Endothelial cell (in vitro differentiated cells): ENCODE data around the gene SMPD4. TPM values are rescaled to one million over a fixed set of nuclear protein-coding genes. Genes with fewer than 3 reads are reported as not detected.
A peak's percentile ranks its signal among the peaks of the same experiment; 100 is the strongest.
"Not testable (repeated sequence)": the region's sequence is repeated elsewhere in the genome, so short reads cannot be mapped to it uniquely, and the experiment has no call there.

Experiments
- DNase-seq: peaks from one replicate; pipeline ENCODE4 v3.0.0; 2021; ENCODE audit warnings: low spot score
- H3K27ac Mint-ChIP-seq: one replicate; pipeline ENCODE4 v1.8.0; 2021; ENCODE audit warnings: mixed read lengths, inconsistent platforms; ENCODE audit not compliant: unreplicated experiment
- H3K27me3 Mint-ChIP-seq: one replicate; pipeline ENCODE4 v1.8.0; 2021; ENCODE audit warnings: mild to moderate bottlenecking, moderate library complexity, mixed read lengths, inconsistent platforms; ENCODE audit not compliant: unreplicated experiment
- H3K36me3 Mint-ChIP-seq: one replicate; pipeline ENCODE4 v1.8.0; 2021; ENCODE audit warnings: mild to moderate bottlenecking, low read depth, mixed read lengths, inconsistent platforms; ENCODE audit not compliant: unreplicated experiment
- H3K4me1 Mint-ChIP-seq: one replicate; pipeline ENCODE4 v1.8.0; 2021; ENCODE audit warnings: mild to moderate bottlenecking, mixed read lengths, inconsistent platforms; ENCODE audit not compliant: unreplicated experiment
- H3K4me3 Mint-ChIP-seq: one replicate; pipeline ENCODE4 v1.8.0; 2021; ENCODE audit warnings: mild to moderate bottlenecking, mixed read lengths, inconsistent platforms; ENCODE audit not compliant: unreplicated experiment
- H3K9me3 Mint-ChIP-seq: one replicate; pipeline ENCODE4 v1.8.0; 2021; ENCODE audit warnings: mixed read lengths, inconsistent platforms; ENCODE audit not compliant: unreplicated experiment
- total RNA-seq: library from RNA; stranded (reverse); fragmentation: NEBNext Ultra II Directional; extraction: Animal tissue kit (Norgen Biotek cat#: 25700); gene quantifications from one replicate; pipeline ENCODE4 v1.2.1, GENCODE V29; 2021; ENCODE audit not compliant: unreplicated experiment
- TF ChIP-seq, protein P1 (sequence below): fragments of 200-600 bp; sonication (generic); IDR thresholded peaks from one replicate; pipeline ENCODE4 v1.5.0; 2021; ENCODE audit warnings: antibody characterized with exemption; ENCODE audit not compliant: unreplicated experiment

SMPD4 gene
- total RNA-seq, 1 donor from 2014 or later = 65.6 TPM

DNA sequence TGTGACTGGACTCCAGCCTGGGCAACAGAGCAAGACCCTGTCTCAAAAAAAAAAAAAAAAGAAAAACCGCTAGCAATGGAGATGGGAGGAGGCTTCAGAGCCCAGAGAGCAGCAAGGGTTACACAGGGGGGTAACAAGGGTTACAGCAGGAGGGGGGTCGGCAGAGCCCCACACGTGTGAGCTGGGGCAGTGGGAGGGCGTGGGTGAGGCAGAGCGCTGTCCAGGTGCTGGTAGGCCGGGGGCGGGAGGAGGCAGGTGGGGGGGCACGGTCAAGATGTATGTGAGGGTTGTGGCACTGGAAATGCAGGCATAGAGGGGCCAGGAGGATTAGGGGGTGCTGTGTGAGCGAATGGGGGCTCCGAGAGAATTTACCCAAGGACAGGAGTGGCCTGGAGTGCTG lies 4.0 kb upstream of the SMPD4 start:
- TF ChIP-seq, protein P1, sequence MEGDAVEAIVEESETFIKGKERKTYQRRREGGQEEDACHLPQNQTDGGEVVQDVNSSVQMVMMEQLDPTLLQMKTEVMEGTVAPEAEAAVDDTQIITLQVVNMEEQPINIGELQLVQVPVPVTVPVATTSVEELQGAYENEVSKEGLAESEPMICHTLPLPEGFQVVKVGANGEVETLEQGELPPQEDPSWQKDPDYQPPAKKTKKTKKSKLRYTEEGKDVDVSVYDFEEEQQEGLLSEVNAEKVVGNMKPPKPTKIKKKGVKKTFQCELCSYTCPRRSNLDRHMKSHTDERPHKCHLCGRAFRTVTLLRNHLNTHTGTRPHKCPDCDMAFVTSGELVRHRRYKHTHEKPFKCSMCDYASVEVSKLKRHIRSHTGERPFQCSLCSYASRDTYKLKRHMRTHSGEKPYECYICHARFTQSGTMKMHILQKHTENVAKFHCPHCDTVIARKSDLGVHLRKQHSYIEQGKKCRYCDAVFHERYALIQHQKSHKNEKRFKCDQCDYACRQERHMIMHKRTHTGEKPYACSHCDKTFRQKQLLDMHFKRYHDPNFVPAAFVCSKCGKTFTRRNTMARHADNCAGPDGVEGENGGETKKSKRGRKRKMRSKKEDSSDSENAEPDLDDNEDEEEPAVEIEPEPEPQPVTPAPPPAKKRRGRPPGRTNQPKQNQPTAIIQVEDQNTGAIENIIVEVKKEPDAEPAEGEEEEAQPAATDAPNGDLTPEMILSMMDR = no peak
- H3K4me3 Mint-ChIP-seq = no peak overlapping the region
- peaks cover 4% of the 10 kb centered on the region for H3K4me1 Mint-ChIP-seq
- peaks cover 5% of the 10 kb centered on the region for H3K27me3 Mint-ChIP-seq
- H3K27ac Mint-ChIP-seq = no peak overlapping the region
- no peak for DNase-seq
- no peaks in the 10 kb centered on the region for H3K9me3 Mint-ChIP-seq
- no peaks in the 10 kb centered on the region for H3K36me3 Mint-ChIP-seq

DNA sequence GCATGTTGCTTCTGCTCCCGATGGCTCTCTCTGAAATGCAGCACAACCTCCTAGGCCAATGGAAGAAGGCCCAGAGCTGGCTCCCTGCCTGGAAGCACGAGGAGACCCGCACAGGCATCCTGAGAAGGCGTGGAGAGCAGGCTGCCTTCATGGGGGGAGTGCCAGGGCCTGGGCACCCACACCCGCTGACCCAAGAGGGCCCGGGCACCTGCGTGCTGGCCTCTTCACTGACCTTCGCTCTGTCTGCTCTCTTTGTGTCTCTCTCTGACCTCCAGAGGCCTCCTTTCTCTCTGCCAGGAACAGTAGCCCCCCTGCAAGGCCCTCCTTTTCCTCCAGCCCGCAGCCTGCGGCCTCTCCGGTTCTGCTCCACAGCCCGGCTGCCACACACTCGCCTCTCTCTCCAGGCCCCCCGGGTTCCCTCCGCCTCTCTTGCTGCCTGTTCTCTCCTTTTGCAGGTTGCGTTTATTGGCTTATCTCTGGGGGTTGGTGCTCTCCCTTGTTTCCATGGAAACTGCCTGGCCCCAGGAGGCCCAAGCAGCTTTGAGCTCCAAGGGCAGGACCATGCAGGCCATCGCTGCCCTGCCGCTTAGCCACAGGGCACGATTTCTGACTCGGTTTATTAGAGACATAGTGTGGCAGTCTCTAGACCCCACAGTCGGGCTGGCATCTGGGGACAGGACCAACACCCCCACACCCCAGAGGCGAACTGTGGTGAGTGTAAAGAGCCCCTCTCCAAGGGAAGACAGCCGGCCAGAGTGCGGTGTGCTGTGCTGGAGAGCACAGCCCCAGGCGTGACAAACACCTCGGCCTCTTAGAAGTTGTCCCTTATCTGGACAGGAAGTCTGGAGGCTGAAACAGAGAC lies 2.3 kb upstream of the SMPD4 start:
- no peaks in the 10 kb centered on the region for H3K9me3 Mint-ChIP-seq
- no peaks in the 10 kb centered on the region for H3K36me3 Mint-ChIP-seq
- no peak overlapping the region for H3K4me3 Mint-ChIP-seq
- no peak for DNase-seq
- H3K4me1 Mint-ChIP-seq = peaks cover 4% of the 10 kb centered on the region
- peaks cover 5% of the 10 kb centered on the region for H3K27me3 Mint-ChIP-seq
- H3K27ac Mint-ChIP-seq = no peak overlapping the region
- TF ChIP-seq, protein P1 = no peak

DNA sequence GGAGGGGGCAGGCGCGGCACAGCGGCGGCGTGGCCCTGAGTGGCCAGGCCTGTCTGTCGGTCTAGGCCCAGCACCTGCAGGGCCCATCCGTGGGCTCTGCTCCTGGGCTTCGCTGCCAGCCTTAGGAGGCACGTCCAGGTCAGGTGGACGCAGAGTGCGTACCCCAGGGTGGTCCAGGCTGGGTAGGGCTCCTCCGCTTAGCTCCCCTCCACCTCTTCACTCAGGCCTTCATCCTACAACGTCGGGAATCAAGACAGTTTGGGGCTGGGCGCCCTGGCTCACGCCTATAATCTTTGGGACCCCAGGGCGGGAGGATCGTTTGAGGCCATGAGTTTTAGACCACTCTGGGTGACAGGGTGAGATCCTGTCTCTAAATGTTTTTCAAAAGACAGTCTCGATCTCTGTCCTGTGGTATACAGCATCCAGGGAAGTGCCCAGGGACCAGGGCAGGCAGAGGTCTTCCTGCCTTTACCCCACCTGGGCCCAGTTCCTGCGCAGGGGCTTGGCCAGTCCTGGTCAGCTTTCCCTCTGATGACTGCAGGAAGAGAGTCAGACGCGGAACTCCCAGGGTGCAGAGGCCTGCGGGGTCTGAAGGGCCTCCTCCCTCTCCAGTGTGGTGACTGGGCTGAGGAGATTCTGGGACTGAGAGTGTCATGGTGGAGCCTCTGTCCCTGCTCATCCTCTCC lies 1.6 kb upstream of the SMPD4 start:
- DNase-seq, H3K27ac Mint-ChIP-seq: not testable (repeated sequence)
- H3K4me3 Mint-ChIP-seq = peak overlapping the region; percentile 71

DNA sequence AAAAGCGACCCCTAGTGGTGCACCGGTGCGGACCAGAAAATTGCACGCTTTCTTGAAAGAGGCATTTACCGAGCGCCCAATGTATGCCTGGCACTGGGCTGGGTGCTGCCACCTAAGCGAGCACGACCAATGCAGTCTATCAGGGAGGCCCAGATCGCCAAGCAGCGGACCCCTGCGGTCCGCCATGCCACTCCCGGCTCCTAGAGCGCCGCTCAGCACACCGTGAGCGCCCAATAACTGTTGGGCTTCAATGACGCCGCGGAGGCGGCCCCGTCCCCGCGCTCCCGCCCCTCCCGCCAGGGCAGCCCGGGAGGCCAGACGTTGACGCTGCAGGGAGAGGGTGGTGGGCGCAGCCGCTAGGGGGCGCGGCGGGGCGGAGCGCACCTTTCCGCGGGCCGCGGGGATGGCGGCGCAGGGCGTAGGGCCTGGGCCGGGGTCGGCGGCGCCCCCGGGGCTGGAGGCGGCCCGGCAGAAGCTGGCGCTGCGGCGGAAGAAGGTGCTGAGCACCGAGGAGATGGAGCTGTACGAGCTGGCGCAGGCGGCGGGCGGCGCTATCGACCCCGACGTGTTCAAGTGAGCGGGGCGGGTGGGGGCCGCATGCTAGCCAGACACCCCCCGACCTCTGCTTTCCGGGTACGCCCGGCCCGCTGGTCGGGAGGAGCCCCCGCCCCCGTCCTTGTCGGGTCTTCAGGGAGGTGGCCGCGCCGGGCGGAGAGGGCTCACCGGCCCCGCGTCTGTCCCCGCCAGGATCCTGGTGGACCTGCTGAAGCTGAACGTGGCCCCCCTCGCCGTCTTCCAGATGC lies 679 bp upstream of the SMPD4 start, which contains the start of gene MZT2B:
Gene MZT2B, plus strand, starts transcription at position 383 of the 803 bp plus-strand sequence. Its CDS starts 21 bp downstream, at position 404.
- TF ChIP-seq, protein P1 = peak; percentile 98
- not testable (repeated sequence) for H3K4me1 Mint-ChIP-seq, H3K9me3 Mint-ChIP-seq, H3K27me3 Mint-ChIP-seq, H3K36me3 Mint-ChIP-seq
- peak within 1 kb of the TSS; percentile 97 for H3K4me3 Mint-ChIP-seq
- H3K27ac Mint-ChIP-seq = peak within 1 kb of the TSS; percentile 91
- peak; percentile 94 for DNase-seq

More for the DNA sequence above, 1.6 kb upstream of the SMPD4 start:
- not testable (repeated sequence) for H3K9me3 Mint-ChIP-seq, H3K27me3 Mint-ChIP-seq, H3K36me3 Mint-ChIP-seq, H3K4me1 Mint-ChIP-seq

DNA sequence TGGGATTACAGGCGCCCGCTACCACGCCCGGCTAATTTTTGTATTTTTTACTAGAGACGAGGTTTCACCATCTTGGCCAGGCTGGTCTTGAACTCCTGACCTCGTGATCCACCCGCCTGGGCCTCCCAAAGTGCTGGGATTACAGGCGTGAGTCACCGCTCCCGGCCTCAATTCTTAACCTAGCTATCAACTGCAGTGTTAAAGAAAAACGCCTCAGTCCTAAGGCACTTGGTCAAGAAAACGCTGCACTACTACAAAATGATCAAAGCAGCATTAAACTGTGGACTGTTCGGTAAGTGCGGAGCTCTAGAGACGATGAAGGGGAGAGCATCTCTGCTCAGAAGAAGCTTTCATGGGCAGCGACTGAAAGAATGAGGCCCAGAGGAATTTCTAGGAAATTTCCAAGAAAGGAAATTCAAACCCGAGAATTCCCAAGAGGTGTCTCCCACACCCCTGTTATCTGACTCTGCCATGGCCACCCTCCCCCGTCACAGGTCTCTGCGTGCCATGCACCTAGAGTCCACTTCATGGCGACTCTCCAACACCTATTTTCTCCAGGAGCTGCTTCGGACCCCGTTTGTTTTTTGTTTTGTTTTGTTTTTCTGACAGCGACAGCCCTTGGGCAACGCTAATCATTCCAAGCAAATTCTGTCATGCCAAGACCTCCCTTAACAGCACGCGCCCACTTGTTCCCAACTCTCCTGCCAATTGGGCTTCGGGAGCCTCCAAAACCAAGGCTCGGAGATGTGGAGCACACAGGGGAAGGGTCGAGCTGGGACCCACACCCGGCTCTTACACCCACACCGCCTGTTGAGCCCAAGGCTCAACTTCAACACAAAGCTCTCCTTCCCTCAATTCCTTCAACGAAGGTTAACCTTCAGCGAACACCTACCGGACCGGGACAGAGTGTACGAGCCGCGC lies 738 bp downstream of the SMPD4 start:
- Mint-ChIP-seq H3K27ac (peak overlapping the region; percentile 91), H3K4me3 (peak overlapping the region; percentile 97)
- not testable (repeated sequence) for DNase-seq, H3K27me3 Mint-ChIP-seq, H3K9me3 Mint-ChIP-seq, H3K4me1 Mint-ChIP-seq, H3K36me3 Mint-ChIP-seq

DNA sequence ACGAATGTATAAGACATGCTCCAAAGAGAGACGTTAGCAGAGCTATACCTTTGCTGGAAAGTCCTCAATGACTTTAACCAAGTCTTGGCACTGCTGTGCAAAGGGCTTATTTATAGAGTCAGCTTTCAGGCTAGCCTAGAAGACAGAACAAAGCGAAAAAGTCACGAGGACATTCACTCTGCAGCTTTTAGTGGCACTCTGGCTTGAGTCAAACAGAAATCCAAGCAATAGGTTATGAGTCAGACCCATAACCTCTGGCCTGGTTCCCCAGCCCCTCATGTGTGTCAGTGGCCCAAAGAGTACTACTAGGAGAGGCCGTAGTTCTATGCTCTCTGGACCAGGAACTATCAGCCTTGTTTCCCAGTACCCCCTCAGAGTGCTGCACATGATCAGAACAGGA lies 6.5 kb downstream of the SMPD4 start:
- H3K9me3 Mint-ChIP-seq, DNase-seq, H3K4me1 Mint-ChIP-seq, H3K4me3 Mint-ChIP-seq, H3K27me3 Mint-ChIP-seq, H3K27ac Mint-ChIP-seq: not testable (repeated sequence)
- peaks cover 12% of the 10 kb centered on the region for H3K36me3 Mint-ChIP-seq
